Endothelial cell (in vitro differentiated cells): ENCODE data around the gene IPO4. TPM values are rescaled to one million over a fixed set of nuclear protein-coding genes. Genes with fewer than 3 reads are reported as not detected.

ENCODE experiments used
- DNase-seq: peaks from one replicate; pipeline ENCODE4 v3.0.0; 2021; ENCODE audit warnings: low spot score
- H3K27ac Mint-ChIP-seq: one replicate; pipeline ENCODE4 v1.8.0; 2021; ENCODE audit warnings: mixed read lengths, inconsistent platforms; ENCODE audit not compliant: unreplicated experiment
- H3K27me3 Mint-ChIP-seq: one replicate; pipeline ENCODE4 v1.8.0; 2021; ENCODE audit warnings: mild to moderate bottlenecking, moderate library complexity, mixed read lengths, inconsistent platforms; ENCODE audit not compliant: unreplicated experiment
- H3K36me3 Mint-ChIP-seq: one replicate; pipeline ENCODE4 v1.8.0; 2021; ENCODE audit warnings: mild to moderate bottlenecking, low read depth, mixed read lengths, inconsistent platforms; ENCODE audit not compliant: unreplicated experiment
- H3K4me1 Mint-ChIP-seq: one replicate; pipeline ENCODE4 v1.8.0; 2021; ENCODE audit warnings: mild to moderate bottlenecking, mixed read lengths, inconsistent platforms; ENCODE audit not compliant: unreplicated experiment
- H3K4me3 Mint-ChIP-seq: one replicate; pipeline ENCODE4 v1.8.0; 2021; ENCODE audit warnings: mild to moderate bottlenecking, mixed read lengths, inconsistent platforms; ENCODE audit not compliant: unreplicated experiment
- H3K9me3 Mint-ChIP-seq: one replicate; pipeline ENCODE4 v1.8.0; 2021; ENCODE audit warnings: mixed read lengths, inconsistent platforms; ENCODE audit not compliant: unreplicated experiment
- CTCF ChIP-seq: fragments of 200-600 bp; sonication (generic); IDR thresholded peaks from one replicate; pipeline ENCODE4 v1.5.0; 2021; ENCODE audit warnings: antibody characterized with exemption; ENCODE audit not compliant: unreplicated experiment
- total RNA-seq: library from RNA; stranded (reverse); fragmentation: NEBNext Ultra II Directional; extraction: Animal tissue kit (Norgen Biotek cat#: 25700); gene quantifications from one replicate; pipeline ENCODE4 v1.2.1, GENCODE V29; 2021; ENCODE audit not compliant: unreplicated experiment

IPO4 gene
- total RNA-seq, 1 donor from 2014 or later: 29.0 TPM

GRCh38 chr14:24171422-24172260 lies 17.0 kb downstream of the IPO4 start, which contains the start of gene REC8:
Gene REC8, plus strand, starts transcription at chr14:24172080. Its CDS starts 473 bp downstream, at chr14:24172553.
- Mint-ChIP-seq H3K27me3 (peaks cover 4% of the 10 kb centered on the region), H3K4me1 (peaks cover 3% of the 10 kb centered on the region), H3K4me3 (peak within 1 kb of the TSS; percentile 89), H3K9me3 (no peaks in the 10 kb centered on the region), H3K36me3 (peaks cover 18% of the 10 kb centered on the region), H3K27ac (no peak within 1 kb of the TSS)
- peak; percentile 90 for DNase-seq
- no peak for TF ChIP-seq CTCF

GRCh38 chr14:24167469-24168114 lies 21.0 kb downstream of the IPO4 start:
- Mint-ChIP-seq H3K4me3 (peak overlapping the region; percentile 48), H3K4me1 (peaks cover 3% of the 10 kb centered on the region), H3K27me3 (peaks cover 4% of the 10 kb centered on the region), H3K36me3 (peaks cover 39% of the 10 kb centered on the region), H3K9me3 (no peaks in the 10 kb centered on the region), H3K27ac (no peak overlapping the region)
- TF ChIP-seq CTCF: no peak
- DNase-seq: no peak

DNA sequence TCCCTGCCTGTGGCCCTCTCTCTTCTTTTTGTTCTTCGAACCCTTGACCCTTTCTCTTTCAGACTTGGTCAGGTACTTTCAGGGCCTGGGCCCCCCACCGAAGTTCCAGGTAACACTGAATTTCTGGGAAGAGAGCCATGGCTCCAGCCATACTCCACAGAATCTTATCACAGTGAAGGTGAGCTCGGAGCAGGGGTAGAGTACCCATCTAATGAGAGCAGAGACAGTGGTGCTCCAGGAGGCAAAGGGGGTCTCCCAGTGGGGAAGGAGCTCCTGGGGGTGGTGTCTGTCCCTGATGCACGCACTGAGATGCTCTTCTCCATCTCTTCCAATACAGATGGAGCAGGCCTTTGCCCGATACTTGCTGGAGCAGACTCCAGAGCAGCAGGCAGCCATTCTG lies 22.8 kb downstream of the IPO4 start:
- Mint-ChIP-seq H3K27me3 (peaks cover 2% of the 10 kb centered on the region), H3K4me1 (peaks cover 11% of the 10 kb centered on the region), H3K9me3 (no peaks in the 10 kb centered on the region), H3K27ac (no peak overlapping the region), H3K4me3 (peak overlapping the region; percentile 87), H3K36me3 (peaks cover 44% of the 10 kb centered on the region)
- DNase-seq: no peak
- TF ChIP-seq CTCF: no peak

DNA sequence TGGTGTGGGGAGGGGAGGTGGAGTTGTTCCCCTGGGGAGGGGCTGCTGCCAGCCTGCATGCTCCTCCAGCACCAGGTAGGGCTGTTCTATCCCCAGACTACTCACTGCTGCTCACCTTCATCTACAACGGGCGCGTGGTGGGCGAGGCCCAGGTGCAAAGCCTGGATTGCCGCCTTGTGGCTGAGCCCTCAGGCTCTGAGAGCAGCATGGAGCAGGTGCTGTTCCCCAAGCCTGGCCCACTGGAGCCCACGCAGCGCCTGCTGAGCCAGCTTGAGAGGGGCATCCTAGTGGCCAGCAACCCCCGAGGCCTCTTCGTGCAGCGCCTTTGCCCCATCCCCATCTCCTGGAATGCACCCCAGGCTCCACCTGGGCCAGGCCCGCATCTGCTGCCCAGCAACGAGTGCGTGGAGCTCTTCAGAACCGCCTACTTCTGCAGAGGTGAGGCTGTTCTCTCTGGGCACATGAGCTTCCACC lies 24.1 kb downstream of the IPO4 start:
- DNase-seq: no peak
- Mint-ChIP-seq H3K36me3 (peaks cover 50% of the 10 kb centered on the region), H3K4me1 (peaks cover 11% of the 10 kb centered on the region), H3K4me3 (no peak overlapping the region), H3K27ac (no peak overlapping the region), H3K9me3 (no peaks in the 10 kb centered on the region), H3K27me3 (peaks cover 9% of the 10 kb centered on the region)
- TF ChIP-seq CTCF: no peak

- DNase-seq: no peak
- H3K4me1 Mint-ChIP-seq: peaks cover 8% of the 10 kb centered on the region
- H3K36me3 Mint-ChIP-seq: peaks cover 47% of the 10 kb centered on the region
- peak overlapping the region; percentile 70 for H3K27ac Mint-ChIP-seq
- H3K27me3 Mint-ChIP-seq: peaks cover 9% of the 10 kb centered on the region
- no peaks in the 10 kb centered on the region for H3K9me3 Mint-ChIP-seq
- no peak for TF ChIP-seq CTCF
- peak overlapping the region; percentile 79 for H3K4me3 Mint-ChIP-seq
Measured at GRCh38 chr14:24162093-24162492, 26.5 kb downstream of the IPO4 start.
